Cardiac muscle cell (in vitro differentiated cells and primary cell): ENCODE results near the gene NLRC3. TPM values are rescaled to one million over a fixed set of nuclear protein-coding genes. Genes with fewer than 3 reads are reported as not detected.
A peak's percentile ranks its signal among the peaks of the same experiment; 100 is the strongest.
"Not testable (repeated sequence)": the region's sequence is repeated elsewhere in the genome, so short reads cannot be mapped to it uniquely, and the experiment has no call there.

Source experiments
- DNase-seq, 2 donors: peaks; one replicate each; pipeline versions ENCODE4 v3.0.0 to v3.0.0-alpha.2; 2010 to 2017; ENCODE audit warnings: low read depth in 1 of 2, low spot score in 1 of 2
- H3K27ac ChIP-seq: fragments of 200-600 bp; sonication (generic); 2 replicates; pipeline ENCODE4 v1.5.1; 2016
- H3K27me3 ChIP-seq: fragments of 200-600 bp; sonication (generic); 2 replicates; pipeline ENCODE4 v1.6.0; 2016; ENCODE audit warnings: control low read depth
- H3K36me3 ChIP-seq: fragments of 200-600 bp; sonication (generic); 2 replicates; pipeline ENCODE4 v1.5.1; 2016; ENCODE audit warnings: control low read depth
- H3K4me1 ChIP-seq: fragments of 200-600 bp; sonication (generic); 2 replicates; pipeline ENCODE4 v1.8.1; 2017; ENCODE audit warnings: low read depth, mild to moderate bottlenecking, mixed run types
- H3K4me3 ChIP-seq: fragments of 200-600 bp; sonication (generic); 2 replicates; pipeline ENCODE4 v1.5.1; 2016; ENCODE audit warnings: mild to moderate bottlenecking
- H3K9me3 ChIP-seq: fragments of 200-600 bp; sonication (generic); 2 replicates; pipeline ENCODE4 v1.5.1; 2017; ENCODE audit warnings: low read depth, mild to moderate bottlenecking, control low read depth
- CTCF ChIP-seq: IDR thresholded peaks from 2 replicates; pipeline ENCODE4 v1.5.1; 2012; ENCODE audit warnings: low read depth, mild to moderate bottlenecking, low read length
- polyA plus RNA-seq: library from polyadenylated mRNA; unstranded; fragments of >200 nt; fragmentation: Nextera tagmentation; extraction: Ambion mirVana; gene quantifications from 2 replicates; pipeline ENCODE4 v1.2.1, GENCODE V29; 2016
- total RNA-seq: library from RNA; depleted of rRNA; stranded (reverse); fragments of >200 nt; gene quantifications from 2 replicates; pipeline ENCODE4 v1.2.3, GENCODE V29; 2016

NLRC3 gene
- total and polyA plus RNA-seq, 2 experiments from 2014 or later: 0.09 to 0.61 TPM

DNA sequence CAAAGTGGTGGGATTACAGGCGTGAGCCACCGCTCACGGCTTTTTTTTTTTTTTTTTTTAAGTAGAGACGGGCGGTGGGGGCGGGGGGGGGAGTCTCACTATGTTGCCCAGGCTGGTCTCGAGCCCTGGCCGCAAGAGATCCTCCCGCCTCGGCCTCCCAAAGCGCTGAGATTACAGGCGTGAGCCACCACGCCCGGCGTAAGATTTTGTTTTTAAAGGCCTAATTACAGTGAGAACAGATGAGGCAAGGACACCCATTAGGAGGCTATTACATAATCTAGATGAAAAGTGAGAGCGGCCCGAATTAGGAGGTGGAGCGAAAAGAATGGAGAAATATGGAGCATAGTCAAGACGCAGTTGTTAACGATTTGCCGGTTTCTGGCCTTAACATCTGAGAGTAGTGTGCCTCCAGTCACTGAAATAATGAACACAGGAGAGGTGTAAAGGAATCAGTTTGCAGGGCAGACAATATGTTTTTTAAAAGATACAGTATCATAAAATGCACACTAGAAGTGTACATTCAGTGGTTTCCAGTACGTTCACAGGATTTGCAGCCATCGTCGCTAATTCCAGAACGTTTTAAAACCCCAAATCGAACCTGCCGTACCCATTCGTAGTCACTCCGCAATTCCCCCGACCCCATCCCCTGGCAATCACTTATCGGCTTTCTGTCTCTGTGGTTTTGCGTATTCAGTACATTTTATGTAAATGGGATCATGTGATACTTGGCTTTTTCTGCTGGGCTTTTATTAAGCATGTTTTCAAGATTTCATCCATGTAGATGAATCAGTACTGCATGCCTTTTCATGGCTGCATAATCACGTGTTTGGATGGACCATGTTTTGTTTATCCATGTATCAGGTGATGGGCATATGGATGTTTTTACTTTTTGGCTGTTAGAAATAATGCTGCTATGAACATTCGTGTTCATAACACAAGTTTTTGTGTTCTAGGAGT, 35.6 kb upstream of the NLRC3 start:
- TF ChIP-seq CTCF: no peak
- no peak for DNase-seq

DNA sequence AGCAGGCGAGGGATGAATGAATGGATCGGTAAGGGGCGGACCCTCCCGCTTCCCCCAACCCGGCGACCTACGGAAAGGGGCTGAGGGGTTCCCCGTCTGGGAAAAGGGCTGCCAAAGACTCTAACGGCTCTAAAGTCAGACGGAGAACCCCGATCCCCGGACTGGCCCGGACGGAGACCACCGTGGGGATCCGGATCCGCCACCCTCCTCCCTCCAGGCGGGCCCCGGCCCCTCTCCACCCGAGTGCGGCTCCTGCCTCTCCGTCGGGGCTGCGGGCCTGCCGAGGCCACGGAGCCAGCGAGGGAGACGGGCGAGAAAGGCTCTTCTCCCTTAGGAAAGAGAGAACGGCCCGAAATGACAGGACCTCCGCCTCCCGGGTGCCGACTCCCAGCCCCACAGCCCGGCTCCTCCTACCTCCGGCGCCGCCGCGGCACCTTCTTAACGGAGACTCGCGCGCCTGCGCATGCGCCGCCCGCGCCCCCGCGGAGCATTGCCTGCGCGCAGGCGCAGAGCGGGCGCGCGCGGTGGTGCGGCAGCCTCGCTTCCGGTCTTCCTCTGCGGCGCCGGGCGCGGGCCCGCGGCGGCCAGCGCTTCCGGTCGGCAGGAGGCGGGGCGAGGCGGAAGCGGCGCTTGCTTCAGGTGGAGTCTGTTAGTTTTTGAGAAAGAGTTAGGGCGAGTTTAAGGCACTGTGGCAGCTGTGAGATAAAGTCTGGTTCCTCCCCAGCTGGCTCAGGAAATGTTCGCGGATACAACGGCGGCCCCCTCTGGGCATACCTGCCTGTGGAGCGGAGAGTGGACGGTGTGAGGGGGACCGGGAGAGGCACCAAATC, 34.2 kb upstream of the NLRC3 start, which contains the start of gene SLX4:
Gene SLX4 (minus strand): TSS at position 461 of the 830 bp plus-strand sequence. CDS start 2,642 bp downstream, outside the sequence.
- peak within 1 kb of the TSS; percentile 80 for H3K27ac ChIP-seq
- H3K9me3 ChIP-seq: no peaks in the 10 kb centered on the region
- H3K4me3 ChIP-seq: peak within 1 kb of the TSS; percentile 84
- peak; percentile 94 to 96 for DNase-seq
- no peaks in the 10 kb centered on the region for H3K36me3 ChIP-seq
- no peaks in the 10 kb centered on the region for H3K27me3 ChIP-seq
- H3K4me1 ChIP-seq: peaks cover 14% of the 10 kb centered on the region
- TF ChIP-seq CTCF: no peak

More for the DNA sequence above, 35.6 kb upstream of the NLRC3 start:
- Histone ChIP-seq H3K27me3 (no peaks in the 10 kb centered on the region), H3K4me1 (peaks cover 14% of the 10 kb centered on the region), H3K4me3 (peak overlapping the region; percentile 84), H3K36me3 (no peaks in the 10 kb centered on the region), H3K9me3 (no peaks in the 10 kb centered on the region), H3K27ac (no peak overlapping the region)

DNA sequence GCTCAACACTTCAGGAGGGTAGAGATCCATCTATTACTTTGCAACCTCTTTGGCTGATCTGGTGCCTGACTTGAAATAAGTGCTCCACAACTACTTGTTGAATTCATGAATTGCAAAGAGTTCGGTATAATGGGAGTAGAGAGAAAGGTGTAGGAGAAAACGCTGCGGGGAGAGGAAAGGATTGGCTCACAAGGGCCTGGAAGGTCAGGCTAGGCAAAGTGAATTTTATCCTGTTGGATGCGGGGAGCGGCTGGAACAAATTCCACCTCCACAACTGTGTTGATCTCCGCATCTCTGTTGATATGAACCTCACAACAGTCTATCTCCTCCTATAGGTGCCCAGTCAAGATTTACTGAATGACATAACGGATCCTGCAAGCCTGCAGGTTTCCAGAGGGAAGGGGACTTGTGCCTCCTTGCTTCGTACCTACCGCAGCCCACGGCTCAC, 33.5 kb upstream of the NLRC3 start:
- no peaks in the 10 kb centered on the region for H3K27me3 ChIP-seq
- H3K27ac ChIP-seq: peak overlapping the region; percentile 69
- no peaks in the 10 kb centered on the region for H3K36me3 ChIP-seq
- peak in 1 of 2 donors; percentile 48 for DNase-seq
- TF ChIP-seq CTCF: no peak
- peak overlapping the region; percentile 84 for H3K4me3 ChIP-seq
- no peaks in the 10 kb centered on the region for H3K9me3 ChIP-seq
- peaks cover 14% of the 10 kb centered on the region for H3K4me1 ChIP-seq

DNA sequence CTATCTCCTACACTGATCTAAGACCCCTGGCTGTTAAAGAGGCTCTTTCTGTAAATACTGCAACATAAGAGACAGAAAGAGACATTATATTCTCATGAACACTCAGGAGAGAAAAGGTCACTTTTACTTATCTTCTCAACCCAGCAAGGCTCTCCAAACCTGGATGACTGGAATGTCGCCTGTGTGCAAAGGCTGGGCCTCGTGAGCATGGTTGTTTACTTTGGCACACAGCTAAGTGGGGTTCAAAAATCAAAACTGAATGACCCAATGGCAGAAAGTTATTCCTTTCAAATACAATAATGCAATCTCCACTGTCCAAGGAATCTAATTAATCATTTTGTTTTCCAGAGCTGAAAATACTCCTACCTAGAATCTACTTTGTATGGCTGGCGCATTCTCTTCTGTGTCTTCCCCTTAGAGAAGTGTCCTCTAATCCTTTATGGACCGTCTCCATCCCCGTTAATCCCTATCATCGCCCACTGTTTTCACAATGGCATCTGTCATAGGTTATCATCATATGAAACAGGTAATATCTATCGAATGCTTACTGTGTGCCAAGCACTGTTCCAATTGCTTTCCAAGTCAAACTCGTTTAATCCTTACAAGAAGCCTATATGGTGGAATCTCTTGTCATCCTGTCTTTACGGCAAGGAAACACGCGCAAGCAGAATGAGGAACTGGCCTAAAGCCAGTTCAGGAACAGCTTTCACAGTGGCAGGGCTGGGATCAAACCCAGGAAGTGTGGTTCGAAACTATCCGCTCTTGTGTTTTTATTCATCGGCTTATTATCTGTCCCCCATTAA, 32.9 kb upstream of the NLRC3 start:
- Histone ChIP-seq H3K27me3 (no peaks in the 10 kb centered on the region), H3K4me1 (peaks cover 14% of the 10 kb centered on the region), H3K4me3 (no peak overlapping the region), H3K9me3 (no peaks in the 10 kb centered on the region), H3K36me3 (no peaks in the 10 kb centered on the region), H3K27ac (peak overlapping the region; percentile 69)
- DNase-seq: peak in 1 of 2 donors; percentile 24
- no peak for TF ChIP-seq CTCF

GRCh38 chr16:3608976-3609375, 31.8 kb upstream of the NLRC3 start:
- H3K4me1 ChIP-seq: peaks cover 14% of the 10 kb centered on the region
- DNase-seq, H3K27me3 ChIP-seq, H3K9me3 ChIP-seq, H3K27ac ChIP-seq, H3K36me3 ChIP-seq, H3K4me3 ChIP-seq: not testable (repeated sequence)
